GM23338 (cell line): ENCODE results near the gene INSL3. TPM values are rescaled to one million over a fixed set of nuclear protein-coding genes. Genes with fewer than 3 reads are reported as not detected.

ENCODE experiments used
- ATAC-seq: fragments of 200-7000 bp; cut with Tn5 transposase; 3 replicates; pipeline ENCODE4 v1.9.1; 2020
- DNase-seq: peaks from one replicate; pipeline ENCODE4 v3.0.0-alpha.2; 2015; ENCODE audit warnings: low spot score
- H2AFZ ChIP-seq: fragments of 200-600 bp; sonication (generic); 2 replicates; pipeline ENCODE4 v1.8.0; 2016; ENCODE audit warnings: antibody characterized with exemption, mild to moderate bottlenecking, moderate library complexity
- H3F3A ChIP-seq: fragments of 200-600 bp; sonication (generic); replicated peaks from 2 replicates; pipeline ENCODE4 v1.8.0; 2017; ENCODE audit warnings: antibody characterized with exemption, mixed run types, low read depth
- H3K27ac ChIP-seq: fragments of 200-600 bp; sonication (generic); 2 replicates; pipeline ENCODE4 v1.6.1; 2016; ENCODE audit warnings: low read depth
- H3K27me3 ChIP-seq: fragments of 200-600 bp; sonication (generic); 2 replicates; pipeline ENCODE4 v1.8.0; 2016; ENCODE audit warnings: mild to moderate bottlenecking, mixed run types, moderate library complexity; ENCODE audit not compliant: insufficient read depth
- H3K36me3 ChIP-seq: fragments of 200-600 bp; sonication (generic); 2 replicates; pipeline ENCODE4 v1.8.0; 2016; ENCODE audit warnings: mild to moderate bottlenecking; ENCODE audit not compliant: insufficient read depth
- H3K4me1 ChIP-seq: fragments of 200-600 bp; sonication (generic); 2 replicates; pipeline ENCODE4 v1.8.0; 2016; ENCODE audit warnings: mild to moderate bottlenecking, moderate library complexity; ENCODE audit not compliant: insufficient read depth
- H3K4me2 ChIP-seq: fragments of 200-600 bp; sonication (generic); 2 replicates; pipeline ENCODE4 v1.7.1; 2017; ENCODE audit warnings: mixed run types
- H3K4me3 ChIP-seq: fragments of 200-600 bp; sonication (generic); 2 replicates; pipeline ENCODE4 v1.6.1; 2016; ENCODE audit warnings: mixed run types
- H3K79me2 ChIP-seq: fragments of 200-600 bp; sonication (generic); replicated peaks from 2 replicates; pipeline ENCODE4 v1.8.0; 2017; ENCODE audit warnings: mild to moderate bottlenecking; ENCODE audit not compliant: insufficient read depth
- H3K9me2 ChIP-seq: fragments of 200-600 bp; sonication (generic); 2 replicates; pipeline ENCODE4 v1.8.0; 2017; ENCODE audit not compliant: insufficient read depth
- H4K20me1 ChIP-seq: fragments of 200-600 bp; sonication (generic); replicated peaks from 2 replicates; pipeline ENCODE4 v1.8.0; 2017; ENCODE audit warnings: mild to moderate bottlenecking; ENCODE audit not compliant: insufficient read depth
- H3K27ac Mint-ChIP-seq: 2 replicates; pipeline ENCODE4 v1.8.0; 2020; ENCODE audit warnings: inconsistent platforms, mild to moderate bottlenecking, moderate library complexity, mixed read lengths
- H3K27me3 Mint-ChIP-seq: 3 replicates; pipeline ENCODE4 v1.8.0; 2022; ENCODE audit warnings: low read depth, mild to moderate bottlenecking, moderate library complexity, mixed read lengths, inconsistent platforms; ENCODE audit not compliant: insufficient read depth, poor library complexity
- H3K36me3 Mint-ChIP-seq: 3 replicates; pipeline ENCODE4 v1.8.0; 2021; ENCODE audit warnings: low read depth, mild to moderate bottlenecking, inconsistent platforms, moderate library complexity, mixed read lengths
- H3K4me1 Mint-ChIP-seq: 3 replicates; pipeline ENCODE4 v1.8.0; 2020; ENCODE audit warnings: mild to moderate bottlenecking, inconsistent platforms, mixed read lengths
- H3K4me3 Mint-ChIP-seq: 3 replicates; pipeline ENCODE4 v1.8.0; 2021; ENCODE audit warnings: moderate library complexity, mild to moderate bottlenecking, inconsistent platforms, mixed read lengths
- H3K9me3 Mint-ChIP-seq: 3 replicates; pipeline ENCODE4 v1.8.0; 2020; ENCODE audit warnings: moderate library complexity, mild to moderate bottlenecking, inconsistent platforms, mixed read lengths
- CREB1 ChIP-seq: fragments of 250-450 bp; sonication (Bioruptor Pico); IDR thresholded peaks from 2 replicates; pipeline ENCODE4 v1.5.0; 2020; ENCODE audit warnings: low read depth, mild to moderate bottlenecking, moderate library complexity
- EZH2phosphoT487 ChIP-seq: fragments of 200-600 bp; sonication (generic); IDR thresholded peaks from one replicate; pipeline ENCODE4 v1.8.1; 2018; ENCODE audit warnings: antibody characterized with exemption; ENCODE audit not compliant: unreplicated experiment
- JUNB ChIP-seq: IDR thresholded peaks from one replicate; pipeline ENCODE4 v1.6.1; 2016; ENCODE audit warnings: antibody characterized with exemption; ENCODE audit not compliant: unreplicated experiment
- NANOG ChIP-seq: IDR thresholded peaks from 2 replicates; pipeline ENCODE4 v1.6.1; 2016; ENCODE audit warnings: antibody characterized with exemption, borderline replicate concordance
- POLR2AphosphoS5 ChIP-seq: IDR thresholded peaks from 2 replicates; pipeline ENCODE4 v1.6.1; 2016; ENCODE audit warnings: antibody characterized with exemption, low read depth
- STAT1 ChIP-seq: IDR thresholded peaks from one replicate; pipeline ENCODE4 v1.6.1; 2016; ENCODE audit warnings: antibody characterized with exemption; ENCODE audit not compliant: unreplicated experiment
- ZNF331 ChIP-seq: fragments of 250-450 bp; sonication (Bioruptor Pico); IDR thresholded peaks from 2 replicates; pipeline ENCODE4 v1.5.0; 2020; ENCODE audit warnings: low read depth, mild to moderate bottlenecking, moderate library complexity
- polyA plus RNA-seq: library from polyadenylated mRNA; unstranded; fragments of >200 nt; fragmentation: Nextera tagmentation; extraction: Ambion mirVana; gene quantifications from 2 replicates; pipeline ENCODE4 v1.2.1, GENCODE V29; 2016
- total RNA-seq: library from RNA; depleted of rRNA; stranded (reverse); fragments of >200 nt; shearing (Covaris generic); gene quantifications from 2 replicates; pipeline ENCODE4 v1.2.3, GENCODE V29; 2014
- TF ChIP-seq, protein P1 (sequence below): IDR thresholded peaks from one replicate; pipeline ENCODE4 v1.6.1; 2018; ENCODE audit warnings: antibody characterized with exemption; ENCODE audit not compliant: unreplicated experiment
- TF ChIP-seq, protein P2 (sequence below): IDR thresholded peaks from 2 replicates; pipeline ENCODE4 v1.6.1; 2016; ENCODE audit warnings: antibody characterized with exemption

INSL3 gene
- total and polyA plus RNA-seq, 2 experiments from 2014 or later, result 0.76 TPM; not detected in 1

DNA sequence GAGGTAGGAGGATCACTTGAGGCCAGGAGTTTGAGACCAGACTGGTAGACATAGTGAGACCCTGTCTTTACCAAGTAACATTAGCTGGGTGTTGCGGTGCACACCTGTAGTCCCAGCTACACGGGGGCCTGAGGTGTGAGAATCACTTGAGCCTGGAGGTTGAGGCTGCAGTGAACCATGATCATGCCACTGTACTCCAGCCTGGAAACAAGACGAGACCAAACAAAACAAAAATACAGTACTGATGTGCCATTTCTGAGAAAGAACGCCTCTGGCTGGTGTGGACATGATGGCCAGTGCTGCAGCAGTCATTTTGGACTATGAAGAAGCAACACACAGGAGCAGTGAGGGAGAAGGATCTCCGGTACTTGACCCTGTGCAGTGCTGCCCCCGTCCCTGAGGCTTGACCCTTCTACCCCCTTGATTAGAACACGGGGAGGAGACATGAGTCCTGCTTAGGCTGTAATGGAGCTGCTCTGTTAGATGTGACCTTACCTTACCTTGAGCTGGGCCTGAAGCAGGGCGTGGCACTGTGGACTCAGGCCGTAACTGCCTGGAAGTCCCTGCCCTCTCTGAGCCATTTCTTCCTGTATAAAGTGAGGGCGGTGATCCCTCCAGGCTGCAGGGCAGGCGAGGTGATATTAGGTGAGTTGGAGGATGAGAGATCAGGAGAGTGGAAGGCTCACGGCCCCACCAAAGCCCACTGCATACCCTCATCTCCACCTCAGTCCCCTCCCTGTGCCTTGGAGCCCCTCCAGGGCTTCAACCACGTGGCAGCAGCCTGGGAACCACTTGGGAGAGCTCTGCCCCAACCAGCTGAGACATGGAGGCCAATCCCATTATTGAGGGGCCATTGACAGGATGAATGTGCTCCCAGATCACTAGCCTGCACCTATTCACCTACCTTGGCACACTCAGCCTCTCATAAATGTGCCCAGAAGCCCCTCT, 44.3 kb upstream of the INSL3 start:
- peak overlapping the region; percentile 81 for H3K27ac ChIP-seq
- H4K20me1 ChIP-seq, result peaks cover 40% of the 10 kb centered on the region
- H3K79me2 ChIP-seq, result peaks cover 21% of the 10 kb centered on the region
- peaks cover 31% of the 10 kb centered on the region for H3K36me3 ChIP-seq
- no peak overlapping the region for H3K4me3 ChIP-seq
- peaks cover 21% of the 10 kb centered on the region; the same call in 1 of the 2 replicates for H3K4me1 ChIP-seq
- no peak overlapping the region for H3K4me2 ChIP-seq
- H3K9me2 ChIP-seq, result no peaks in the 10 kb centered on the region
- TF ChIP-seq ZNF331 (CRISPR knock-in tag) (no peak; the same call in 1 of the 2 replicates), STAT1 (no peak), POLR2AphosphoS5 (peak; percentile 59)
- TF ChIP-seq, protein P1, sequence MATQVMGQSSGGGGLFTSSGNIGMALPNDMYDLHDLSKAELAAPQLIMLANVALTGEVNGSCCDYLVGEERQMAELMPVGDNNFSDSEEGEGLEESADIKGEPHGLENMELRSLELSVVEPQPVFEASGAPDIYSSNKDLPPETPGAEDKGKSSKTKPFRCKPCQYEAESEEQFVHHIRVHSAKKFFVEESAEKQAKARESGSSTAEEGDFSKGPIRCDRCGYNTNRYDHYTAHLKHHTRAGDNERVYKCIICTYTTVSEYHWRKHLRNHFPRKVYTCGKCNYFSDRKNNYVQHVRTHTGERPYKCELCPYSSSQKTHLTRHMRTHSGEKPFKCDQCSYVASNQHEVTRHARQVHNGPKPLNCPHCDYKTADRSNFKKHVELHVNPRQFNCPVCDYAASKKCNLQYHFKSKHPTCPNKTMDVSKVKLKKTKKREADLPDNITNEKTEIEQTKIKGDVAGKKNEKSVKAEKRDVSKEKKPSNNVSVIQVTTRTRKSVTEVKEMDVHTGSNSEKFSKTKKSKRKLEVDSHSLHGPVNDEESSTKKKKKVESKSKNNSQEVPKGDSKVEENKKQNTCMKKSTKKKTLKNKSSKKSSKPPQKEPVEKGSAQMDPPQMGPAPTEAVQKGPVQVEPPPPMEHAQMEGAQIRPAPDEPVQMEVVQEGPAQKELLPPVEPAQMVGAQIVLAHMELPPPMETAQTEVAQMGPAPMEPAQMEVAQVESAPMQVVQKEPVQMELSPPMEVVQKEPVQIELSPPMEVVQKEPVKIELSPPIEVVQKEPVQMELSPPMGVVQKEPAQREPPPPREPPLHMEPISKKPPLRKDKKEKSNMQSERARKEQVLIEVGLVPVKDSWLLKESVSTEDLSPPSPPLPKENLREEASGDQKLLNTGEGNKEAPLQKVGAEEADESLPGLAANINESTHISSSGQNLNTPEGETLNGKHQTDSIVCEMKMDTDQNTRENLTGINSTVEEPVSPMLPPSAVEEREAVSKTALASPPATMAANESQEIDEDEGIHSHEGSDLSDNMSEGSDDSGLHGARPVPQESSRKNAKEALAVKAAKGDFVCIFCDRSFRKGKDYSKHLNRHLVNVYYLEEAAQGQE, result no peak
- DNase-seq (peak; percentile 40), ATAC-seq (peak; percentile 16)
- H3K36me3 Mint-ChIP-seq, result peaks cover 53% of the 10 kb centered on the region
- peak overlapping the region; percentile 85 for H3K27ac Mint-ChIP-seq
- H3K27me3 Mint-ChIP-seq, result peaks cover 50% of the 10 kb centered on the region
- H3F3A ChIP-seq, result peaks cover 60% of the 10 kb centered on the region
- no peak overlapping the region for H2AFZ ChIP-seq
- H3K9me3 Mint-ChIP-seq, result no peaks in the 10 kb centered on the region
- no peak overlapping the region; the same call in 2 of the 3 replicates for H3K4me3 Mint-ChIP-seq
- peaks cover 11% of the 10 kb centered on the region for H3K27me3 ChIP-seq
- peaks cover 24% of the 10 kb centered on the region for H3K4me1 Mint-ChIP-seq

DNA sequence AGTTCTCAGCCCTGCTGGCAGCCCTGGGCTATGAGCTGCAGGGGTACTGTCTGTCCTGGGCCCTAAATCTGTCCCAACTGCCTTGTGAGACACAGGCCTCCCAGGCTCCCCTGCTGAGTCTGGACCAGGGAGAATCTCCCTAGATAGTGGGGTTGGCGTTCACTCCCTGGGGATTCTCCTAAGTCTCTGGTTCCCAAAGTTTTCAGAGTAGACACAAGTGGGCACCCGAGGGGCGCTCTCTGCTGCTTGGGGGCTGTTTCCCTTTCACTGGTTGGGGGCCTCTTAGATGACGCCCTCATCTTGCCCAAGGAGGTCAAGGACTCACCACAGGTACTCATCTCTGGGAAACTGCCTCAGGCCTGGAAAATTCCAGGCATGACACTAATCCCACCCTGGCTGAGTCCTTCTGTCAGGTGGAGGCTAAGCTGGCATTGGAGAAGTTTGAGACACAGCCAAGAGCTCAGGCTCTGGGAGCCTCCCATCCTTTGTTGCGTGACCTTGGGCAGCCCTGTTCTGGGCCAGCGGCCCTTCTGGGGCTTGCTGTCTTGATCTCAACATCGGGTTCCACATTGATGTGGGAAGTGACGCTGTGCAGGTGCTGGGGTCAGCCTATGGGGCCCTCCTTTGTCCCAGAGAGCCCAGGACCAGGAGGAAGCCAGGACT, 42.3 kb upstream of the INSL3 start:
- no peak overlapping the region for H2AFZ ChIP-seq
- peaks cover 37% of the 10 kb centered on the region for H3K36me3 ChIP-seq
- TF ChIP-seq, protein P1, result no peak
- TF ChIP-seq STAT1, result no peak
- TF ChIP-seq EZH2phosphoT487, result no peak
- TF ChIP-seq CREB1 (CRISPR knock-in tag), result no peak
- TF ChIP-seq NANOG, result no peak
- TF ChIP-seq, protein P2, sequence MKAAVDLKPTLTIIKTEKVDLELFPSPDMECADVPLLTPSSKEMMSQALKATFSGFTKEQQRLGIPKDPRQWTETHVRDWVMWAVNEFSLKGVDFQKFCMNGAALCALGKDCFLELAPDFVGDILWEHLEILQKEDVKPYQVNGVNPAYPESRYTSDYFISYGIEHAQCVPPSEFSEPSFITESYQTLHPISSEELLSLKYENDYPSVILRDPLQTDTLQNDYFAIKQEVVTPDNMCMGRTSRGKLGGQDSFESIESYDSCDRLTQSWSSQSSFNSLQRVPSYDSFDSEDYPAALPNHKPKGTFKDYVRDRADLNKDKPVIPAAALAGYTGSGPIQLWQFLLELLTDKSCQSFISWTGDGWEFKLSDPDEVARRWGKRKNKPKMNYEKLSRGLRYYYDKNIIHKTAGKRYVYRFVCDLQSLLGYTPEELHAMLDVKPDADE, result no peak
- TF ChIP-seq JUNB, result no peak
- peaks cover 11% of the 10 kb centered on the region; the same call in 2 of the 3 replicates for H3K9me3 Mint-ChIP-seq
- no peaks in the 10 kb centered on the region for H3K9me2 ChIP-seq
- peaks cover 67% of the 10 kb centered on the region for H3F3A ChIP-seq
- peak overlapping the region; percentile 81 for H3K27ac ChIP-seq
- no peaks in the 10 kb centered on the region for H3K27me3 ChIP-seq
- no peak overlapping the region for H3K4me3 ChIP-seq
- H3K4me1 Mint-ChIP-seq, result peaks cover 23% of the 10 kb centered on the region
- DNase-seq, result no peak
- no peak for ATAC-seq
- peaks cover 29% of the 10 kb centered on the region for H3K79me2 ChIP-seq
- H3K4me3 Mint-ChIP-seq, result peak overlapping the region; percentile 39; the same call in 1 of the 3 replicates
- H3K4me1 ChIP-seq, result peaks cover 13% of the 10 kb centered on the region; the same call in 1 of the 2 replicates
- peak overlapping the region; percentile 48; the same call in 1 of the 2 replicates for H3K27ac Mint-ChIP-seq
- peaks cover 64% of the 10 kb centered on the region for H3K36me3 Mint-ChIP-seq
- H3K4me2 ChIP-seq, result no peak overlapping the region
- peaks cover 45% of the 10 kb centered on the region for H4K20me1 ChIP-seq
- peaks cover 48% of the 10 kb centered on the region for H3K27me3 Mint-ChIP-seq
